Kidney (tissue), 14 donors: ENCODE results near the gene PSMA4. TPM values are rescaled to one million over a fixed set of nuclear protein-coding genes. Genes with fewer than 3 reads are reported as not detected.

ENCODE experiments used
- DNase-seq, 5 donors: peaks; one replicate each; pipeline ENCODE4 v3.0.0-alpha.2; 2013 to 2020
- FAIRE-seq: peaks from 2 replicates; lab custom pipeline; 2012; peaks lifted over from hg19 to GRCh38; lab: Jason Lieb, UNC
- H3K27ac ChIP-seq, 2 donors: one replicate each; pipeline ENCODE4 v1.7.0; 2013; ENCODE audit warnings: low read depth in 2 of 2, low read length in 2 of 2, inconsistent platforms in 1 of 2
- H3K27me3 ChIP-seq: one replicate; pipeline ENCODE4 v1.7.1; 2013; ENCODE audit warnings: low read length, inconsistent platforms; ENCODE audit not compliant: control insufficient read depth, insufficient read depth
- H3K36me3 ChIP-seq, 3 donors: one replicate each; pipeline versions ENCODE4 v1.7.0 to v1.7.1; 2013; ENCODE audit warnings: low read length in 3 of 3, control low read depth in 1 of 3, inconsistent platforms in 1 of 3; ENCODE audit not compliant: insufficient read depth in 3 of 3, control insufficient read depth in 2 of 3
- H3K4me1 ChIP-seq, 3 donors: one replicate each; pipeline versions ENCODE4 v1.7.0 to v1.7.1; 2013; ENCODE audit warnings: low read length in 3 of 3, inconsistent platforms in 1 of 3, low read depth in 1 of 3; ENCODE audit not compliant: control insufficient read depth in 2 of 3, insufficient read depth in 2 of 3
- H3K4me3 ChIP-seq, 3 donors: one replicate each; pipeline versions ENCODE4 v1.7.0 to v1.8.1; 2013; ENCODE audit warnings: low read length in 3 of 3, control low read depth in 1 of 3, inconsistent platforms in 1 of 3
- H3K9ac ChIP-seq, 3 donors: one replicate each; pipeline versions ENCODE4 v1.7.0 to v1.7.1; 2013; ENCODE audit warnings: low read length in 3 of 3, control low read depth in 1 of 3, inconsistent platforms in 1 of 3
- H3K9me3 ChIP-seq, 3 donors: one replicate each; pipeline versions ENCODE4 v1.7.0 to v1.7.1; 2013; ENCODE audit warnings: low read length in 3 of 3, control low read depth in 1 of 3, inconsistent platforms in 1 of 3; ENCODE audit not compliant: control insufficient read depth in 2 of 3, insufficient read depth in 1 of 3
- intact Hi-C: fragments of 100-400 bp; cut with DNase I; formaldehyde crosslinking; loops from one replicate; pipeline ENCODE4 v1.11.1; 2022
- polyA plus RNA-seq: library from polyadenylated mRNA; stranded (reverse); fragments of 350-450 nt; fragmentation: Illumina TruSeq; extraction: RNeasy Lipid Tissue Mini Kit (QIAGEN cat#74804); gene quantifications from one replicate; pipeline ENCODE4 v1.2.3, GENCODE V29; 2014; ENCODE audit warnings: low read depth, low replicate concordance; ENCODE audit not compliant: insufficient read depth
- total RNA-seq: library from RNA; stranded (reverse); fragmentation: NEBNext Ultra II Directional; extraction: Animal tissue kit (Norgen Biotek cat#: 25700); gene quantifications from one replicate; pipeline ENCODE4 v1.2.1, GENCODE V29; 2021
- TF ChIP-seq, protein P1 (sequence below): IDR thresholded peaks from 3 replicates; pipeline ENCODE4 v1.5.1; 2012; ENCODE audit warnings: mild to moderate bottlenecking, moderate library complexity, borderline replicate concordance; ENCODE audit not compliant: insufficient read depth; ENCODE audit errors: extremely low read depth
- donor health status: control.
- donor health status: control.
- donor health status: control.
- donor health status: control.
- donor health status: control.
- donor health status: DM: yes; HTN: yes; CAD: no.
- donor health status: Normal renal cell carcinoma (clear cell type).

The PSMA4 gene
- total and polyA plus RNA-seq, 2 donors from 2014 or later: 118 to 200 TPM

DNA sequence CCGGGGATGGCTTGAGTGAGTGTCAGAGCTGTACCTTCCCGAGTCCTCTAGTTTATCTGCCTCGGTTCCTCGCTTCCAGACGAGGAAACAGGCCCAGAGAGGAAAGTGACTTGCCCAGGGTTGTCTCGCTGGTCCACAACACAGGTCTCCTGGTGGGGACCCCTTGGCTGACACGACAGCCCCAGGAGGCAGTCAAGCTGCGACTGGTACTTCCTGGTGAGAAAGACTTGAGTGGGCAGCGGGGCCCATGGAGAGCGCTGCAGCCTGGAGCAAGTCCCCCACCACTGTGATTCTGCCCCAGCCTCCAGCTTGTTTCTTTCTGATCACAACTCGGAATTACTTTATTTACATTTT, 24.5 kb downstream of the PSMA4 start:
- FAIRE-seq: no peak
- TF ChIP-seq, protein P1, sequence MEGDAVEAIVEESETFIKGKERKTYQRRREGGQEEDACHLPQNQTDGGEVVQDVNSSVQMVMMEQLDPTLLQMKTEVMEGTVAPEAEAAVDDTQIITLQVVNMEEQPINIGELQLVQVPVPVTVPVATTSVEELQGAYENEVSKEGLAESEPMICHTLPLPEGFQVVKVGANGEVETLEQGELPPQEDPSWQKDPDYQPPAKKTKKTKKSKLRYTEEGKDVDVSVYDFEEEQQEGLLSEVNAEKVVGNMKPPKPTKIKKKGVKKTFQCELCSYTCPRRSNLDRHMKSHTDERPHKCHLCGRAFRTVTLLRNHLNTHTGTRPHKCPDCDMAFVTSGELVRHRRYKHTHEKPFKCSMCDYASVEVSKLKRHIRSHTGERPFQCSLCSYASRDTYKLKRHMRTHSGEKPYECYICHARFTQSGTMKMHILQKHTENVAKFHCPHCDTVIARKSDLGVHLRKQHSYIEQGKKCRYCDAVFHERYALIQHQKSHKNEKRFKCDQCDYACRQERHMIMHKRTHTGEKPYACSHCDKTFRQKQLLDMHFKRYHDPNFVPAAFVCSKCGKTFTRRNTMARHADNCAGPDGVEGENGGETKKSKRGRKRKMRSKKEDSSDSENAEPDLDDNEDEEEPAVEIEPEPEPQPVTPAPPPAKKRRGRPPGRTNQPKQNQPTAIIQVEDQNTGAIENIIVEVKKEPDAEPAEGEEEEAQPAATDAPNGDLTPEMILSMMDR: no peak
- Histone ChIP-seq H3K27me3 (no peaks in the 10 kb centered on the region), H3K4me1 (peaks cover 0 to 9% (median 7%) of the 10 kb centered on the region in 3 donors), H3K27ac (no peak overlapping the region), H3K4me3 (no peak overlapping the region), H3K9ac (no peak overlapping the region), H3K9me3 (no peaks in the 10 kb centered on the region), H3K36me3 (no peaks in the 10 kb centered on the region)
- intact Hi-C loops: no loop called here
- peak in 2 of 5 donors; percentile 49 to 72 for DNase-seq

DNA sequence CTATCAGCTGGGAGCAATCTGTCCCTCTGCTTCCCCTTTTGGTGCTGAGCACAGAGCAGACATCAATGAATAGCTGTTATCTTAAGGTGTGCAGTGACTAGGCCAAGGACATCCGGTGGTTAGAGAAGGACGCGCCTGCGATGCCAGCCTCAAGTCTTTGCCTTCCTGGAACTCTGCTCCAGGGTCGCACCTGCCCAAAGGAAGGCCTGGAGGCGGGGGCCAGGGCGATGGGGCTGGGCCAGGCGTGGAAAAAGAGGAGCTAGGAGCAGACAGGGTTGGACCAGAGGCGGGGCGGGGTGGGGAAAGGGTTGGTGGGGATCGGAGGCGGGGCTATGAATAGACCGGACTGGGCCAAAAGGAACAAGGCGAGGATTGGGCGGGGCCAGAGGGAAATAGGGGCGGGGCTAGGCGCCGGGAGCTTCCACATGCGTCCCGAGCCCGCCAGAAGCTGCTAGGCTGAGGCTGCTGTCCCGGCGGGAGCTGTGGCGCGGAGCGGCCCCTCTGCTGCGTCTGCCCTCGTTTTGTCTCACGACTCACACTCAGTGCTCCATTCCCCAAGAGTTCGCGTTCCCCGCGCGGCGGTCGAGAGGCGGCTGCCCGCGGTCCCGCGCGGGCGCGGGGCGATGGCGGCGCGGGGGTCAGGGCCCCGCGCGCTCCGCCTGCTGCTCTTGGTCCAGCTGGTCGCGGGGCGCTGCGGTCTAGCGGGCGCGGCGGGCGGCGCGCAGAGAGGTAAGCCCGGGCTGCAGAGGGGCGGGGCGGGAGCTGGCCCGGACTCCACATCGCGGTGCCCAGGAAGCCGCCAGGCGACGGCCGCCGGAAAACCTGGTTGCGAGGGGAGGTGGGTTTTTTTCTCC, 25.1 kb downstream of the PSMA4 start, which contains the start of gene CHRNA5:
CHRNA5 (plus strand) TSS at position 424 of the 854 bp plus-strand sequence; CDS start at position 624, 200 bp downstream.
- peak; percentile 90 to 95 (median 94) for DNase-seq
- H3K9me3 ChIP-seq: no peaks in the 10 kb centered on the region
- peaks cover 0 to 9% (median 7%) of the 10 kb centered on the region in 3 donors for H3K4me1 ChIP-seq
- no peak for FAIRE-seq
- H3K4me3 ChIP-seq: peak within 1 kb of the TSS; percentile 60 to 85 (median 71)
- peak within 1 kb of the TSS in 2 of 3 donors; percentile 54 to 62 for H3K9ac ChIP-seq
- H3K36me3 ChIP-seq: no peaks in the 10 kb centered on the region
- no peaks in the 10 kb centered on the region for H3K27me3 ChIP-seq
- intact Hi-C loops: no loop called here
- TF ChIP-seq, protein P1: no peak
- no peak within 1 kb of the TSS for H3K27ac ChIP-seq

DNA sequence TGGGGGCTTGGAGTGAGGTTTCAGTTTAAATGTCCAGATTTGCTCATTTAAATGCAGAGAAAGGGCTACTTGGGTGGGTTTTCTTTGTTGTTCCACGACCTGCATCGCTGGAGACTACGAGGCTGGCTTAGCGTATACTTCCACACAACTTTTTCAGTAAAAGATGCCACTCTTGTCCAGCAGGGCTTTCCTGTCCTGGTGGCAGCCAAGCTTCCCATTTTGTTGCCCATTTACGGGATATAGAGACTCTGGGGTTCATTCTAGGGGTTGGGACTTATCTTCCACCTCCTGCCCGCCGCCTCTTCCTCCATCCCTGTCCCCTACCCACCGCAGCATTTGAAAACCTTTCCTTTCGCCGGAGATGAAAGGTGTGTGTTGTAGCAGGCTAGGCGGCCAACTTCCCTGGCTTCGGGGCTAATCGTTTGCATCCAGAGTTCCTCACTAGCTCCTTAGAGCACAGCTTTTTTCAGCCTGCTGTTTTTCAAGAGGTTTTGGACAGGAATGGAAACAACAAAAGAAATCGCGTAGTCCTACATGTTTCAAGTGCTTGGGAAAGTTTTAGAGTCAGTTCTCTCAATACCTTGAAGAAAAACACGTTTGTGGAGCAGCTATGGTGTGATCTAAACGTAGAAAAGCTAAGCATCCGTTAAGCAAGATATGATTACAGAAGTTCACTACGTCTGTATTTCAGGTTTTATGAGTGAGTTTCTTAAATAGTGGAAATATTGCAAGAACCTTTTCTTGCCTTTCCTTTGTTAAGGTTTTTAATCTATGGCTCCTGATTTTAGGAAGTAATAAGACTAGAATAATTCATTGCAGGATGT, 25.9 kb downstream of the PSMA4 start:
- no peaks in the 10 kb centered on the region for H3K36me3 ChIP-seq
- peak overlapping the region; percentile 60 to 85 (median 71) for H3K4me3 ChIP-seq
- H3K4me1 ChIP-seq: peaks cover 0 to 9% (median 7%) of the 10 kb centered on the region in 3 donors
- H3K9me3 ChIP-seq: no peaks in the 10 kb centered on the region
- H3K27ac ChIP-seq: no peak overlapping the region
- intact Hi-C loops: no loop called here
- H3K27me3 ChIP-seq: no peaks in the 10 kb centered on the region
- TF ChIP-seq, protein P1: no peak
- DNase-seq: peak in 4 of 5 donors; percentile 40 to 84 (median 53)
- peak overlapping the region in 2 of 3 donors; percentile 54 to 62 for H3K9ac ChIP-seq
- no peak for FAIRE-seq
